Activated CD4-positive, alpha-beta T cell treated with anti-CD3 and anti-CD28 coated beads, Interleukin-2, amount 50 U/mL, for 24 hours (primary cell): ENCODE measurements around the gene CLUH.

Experiments
- DNase-seq, 2 donors: peaks; one replicate each; pipeline ENCODE4 v3.0.0-alpha.2; 2020; ENCODE audit warnings: low read depth in 1 of 2, low spot score in 1 of 2

Gene CLUH

DNA sequence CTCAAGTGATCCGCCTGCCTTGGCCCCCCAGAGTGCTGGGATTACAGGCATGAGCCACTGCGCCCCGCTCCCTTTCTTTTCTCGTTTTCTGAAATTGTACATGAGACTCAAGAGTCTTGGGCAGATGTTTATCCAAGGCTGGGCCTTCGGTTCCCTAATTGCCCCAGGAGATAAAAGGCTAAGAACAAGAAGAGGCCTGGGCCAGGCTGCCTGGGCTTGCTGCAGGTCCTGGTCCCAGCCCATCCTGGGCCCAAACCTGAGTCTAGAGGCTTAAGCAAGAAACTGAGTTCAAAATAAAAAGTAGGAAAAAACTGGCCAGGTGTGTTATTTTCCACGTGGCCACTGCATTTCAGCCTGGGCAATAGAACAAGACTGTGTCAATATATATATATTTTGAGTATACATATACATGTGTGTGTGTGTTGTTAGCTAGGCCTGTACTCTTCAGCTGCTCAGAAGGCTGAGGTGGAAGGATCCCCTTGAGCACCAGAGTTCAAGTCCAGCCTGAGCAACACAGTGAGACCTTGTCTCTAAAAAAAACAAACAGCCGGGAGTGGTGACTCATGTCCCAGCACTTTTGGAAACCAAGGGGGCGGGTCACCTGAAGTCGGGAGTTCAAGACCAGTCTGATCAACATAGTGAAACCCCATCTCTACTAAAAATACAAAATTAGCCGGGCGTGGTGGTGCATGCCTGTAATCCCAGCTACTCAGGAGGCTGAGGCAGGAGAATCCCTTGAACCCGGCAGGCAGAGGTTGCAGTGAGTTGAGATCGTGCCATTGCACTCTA lies 6.8 kb upstream of the CLUH start:
- DNase-seq: no peak

GRCh38 chr17:2716649-2717048 lies 5.1 kb upstream of the CLUH start:
- no peak for DNase-seq

- DNase-seq: no peak
These were observed 2.3 kb upstream of the CLUH start for GRCh38 chr17:2713881-2714280.

DNA sequence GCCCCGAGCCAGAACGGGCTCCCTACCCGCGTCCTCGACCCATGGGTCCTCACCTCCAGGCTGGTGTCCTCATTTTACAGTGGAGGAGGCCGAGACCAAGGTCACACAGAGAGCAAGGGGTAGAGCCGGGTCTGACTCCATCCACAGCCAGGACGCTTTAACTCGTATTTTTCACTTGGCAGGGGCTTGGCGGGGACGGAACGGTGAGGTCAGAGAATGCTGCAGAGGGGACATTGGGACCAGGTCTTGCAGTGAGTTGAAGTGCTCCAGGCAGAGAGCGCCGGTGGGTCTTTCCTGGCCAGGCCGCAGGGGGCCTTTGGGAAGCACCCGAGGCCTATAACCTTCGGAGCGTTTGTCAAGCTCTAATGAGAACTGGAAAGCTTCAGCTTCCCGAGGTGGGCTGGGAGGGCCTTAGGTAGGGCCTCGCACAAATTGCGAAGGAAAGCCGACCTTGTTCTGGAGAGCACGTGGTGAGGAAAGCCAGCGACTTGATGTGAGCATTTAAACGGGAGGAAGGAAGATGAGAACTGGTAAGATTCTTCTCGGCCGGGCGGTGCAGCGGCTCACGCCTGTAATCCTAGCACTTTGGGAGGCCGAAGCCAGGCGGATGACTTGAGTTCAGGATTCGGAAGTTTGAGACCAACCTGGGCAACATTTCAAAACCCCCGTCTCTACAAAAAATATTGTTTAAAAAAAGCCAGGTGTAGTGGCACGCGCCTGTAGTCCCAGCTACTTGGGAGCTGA lies 908 bp upstream of the CLUH start:
- DNase-seq: no peak

- no peak for DNase-seq
These were observed 559 bp downstream of the CLUH start for GRCh38 chr17:2710803-2711607.

- no peak for DNase-seq
These were observed 1.3 kb downstream of the CLUH start for GRCh38 chr17:2710071-2710802.

- no peak for DNase-seq
These were observed 2.3 kb downstream of the CLUH start for GRCh38 chr17:2709183-2709661.

DNA sequence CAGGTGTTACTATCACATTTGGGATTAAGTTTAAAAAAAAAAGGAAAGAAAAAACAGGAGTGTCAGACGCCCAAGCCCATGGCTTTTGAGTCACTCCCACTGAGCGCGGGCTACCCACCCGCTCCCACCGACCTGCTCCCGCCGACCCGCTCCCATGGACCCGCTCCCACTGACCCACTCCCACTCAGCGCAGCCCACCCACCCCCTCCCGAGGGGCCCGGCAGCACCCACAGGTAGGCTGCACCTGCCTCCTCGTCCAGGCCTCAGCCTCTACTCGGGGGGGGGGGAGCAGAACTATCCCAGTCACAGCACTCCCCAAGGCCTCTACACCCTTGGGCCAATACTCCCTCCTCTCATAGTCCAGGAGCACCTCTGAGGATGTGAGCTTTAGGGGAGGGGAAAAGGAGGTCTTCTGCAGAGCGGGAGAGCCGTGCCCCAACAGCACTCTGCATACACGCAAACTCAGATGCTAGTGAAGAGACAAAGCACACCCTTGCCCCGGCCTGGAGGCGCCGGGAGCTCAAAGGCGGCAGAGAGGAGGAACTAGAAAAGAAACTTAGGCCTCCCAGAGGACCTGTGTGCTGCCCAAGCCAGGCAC lies 2.9 kb downstream of the CLUH start:
- no peak for DNase-seq

GRCh38 chr17:2707721-2708584 lies 3.6 kb downstream of the CLUH start:
- no peak for DNase-seq

GRCh38 chr17:2706911-2707510 lies 4.6 kb downstream of the CLUH start:
- no peak for DNase-seq

DNA sequence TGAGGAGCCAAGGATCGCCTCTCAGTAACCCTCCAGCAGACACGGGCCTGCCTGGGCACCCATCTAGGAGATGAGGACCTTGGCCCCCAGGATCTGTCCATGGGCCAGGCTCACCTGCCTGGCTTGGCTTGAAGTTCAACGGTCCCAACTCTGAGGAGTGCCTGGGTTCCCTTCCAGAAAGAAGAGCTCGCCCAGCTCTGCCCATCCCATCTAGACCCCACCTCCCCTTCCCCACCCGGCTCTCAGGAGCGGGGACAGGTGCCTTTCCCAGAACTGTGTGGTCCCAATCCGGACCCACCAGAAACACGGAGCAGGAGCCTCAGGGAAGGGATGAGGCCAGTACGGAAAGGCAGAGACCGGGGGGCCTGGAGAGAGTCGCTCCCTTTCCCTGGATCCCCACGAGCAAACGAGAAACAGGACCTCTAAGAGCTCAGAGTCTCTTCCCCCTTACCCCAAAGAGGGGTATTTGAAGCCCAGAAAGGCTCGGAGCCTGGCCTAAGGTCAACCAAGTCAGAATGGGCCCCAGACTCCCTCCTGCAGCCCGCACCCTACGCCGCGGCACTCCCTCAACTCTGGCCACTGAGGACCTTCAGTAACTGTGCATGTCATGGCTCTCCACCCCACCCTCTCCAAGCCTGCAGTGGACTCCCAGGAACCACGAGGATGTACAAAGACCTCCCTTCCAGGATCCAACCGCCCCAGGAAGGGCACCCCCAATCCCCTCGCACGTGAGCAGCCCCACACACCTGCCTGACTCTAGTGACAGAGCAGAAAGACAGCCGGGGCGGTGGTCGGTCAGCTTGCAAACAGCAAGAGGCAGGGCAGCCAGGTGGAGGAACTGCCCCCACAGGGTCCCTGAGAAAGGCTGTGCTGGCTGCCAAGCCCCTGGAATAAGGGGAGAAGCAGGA lies 5.4 kb downstream of the CLUH start:
- no peak for DNase-seq

DNA sequence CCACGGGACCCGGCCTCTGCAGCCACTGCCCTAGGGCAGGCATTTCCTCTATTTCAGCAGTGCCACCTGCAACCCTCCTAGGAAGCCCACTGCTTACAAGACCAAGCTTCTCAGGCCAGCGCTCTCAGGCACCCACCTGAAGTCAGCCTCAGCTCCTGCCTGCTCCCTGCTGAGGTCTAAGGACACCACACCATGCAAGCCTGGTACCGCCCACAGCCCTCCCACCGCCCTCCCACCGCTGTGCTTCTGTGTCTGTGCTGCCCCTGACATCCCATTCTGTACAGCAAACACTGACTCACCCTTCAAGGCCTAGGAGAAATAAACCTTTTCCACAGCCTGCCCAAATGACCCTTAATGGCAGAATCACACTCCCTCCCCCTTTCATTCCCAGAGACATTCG lies 6.3 kb downstream of the CLUH start:
- DNase-seq: no peak

- no peak for DNase-seq
These were observed 6.7 kb downstream of the CLUH start for GRCh38 chr17:2704890-2705248.

GRCh38 chr17:2704031-2704889 lies 7.3 kb downstream of the CLUH start:
- no peak for DNase-seq

DNA sequence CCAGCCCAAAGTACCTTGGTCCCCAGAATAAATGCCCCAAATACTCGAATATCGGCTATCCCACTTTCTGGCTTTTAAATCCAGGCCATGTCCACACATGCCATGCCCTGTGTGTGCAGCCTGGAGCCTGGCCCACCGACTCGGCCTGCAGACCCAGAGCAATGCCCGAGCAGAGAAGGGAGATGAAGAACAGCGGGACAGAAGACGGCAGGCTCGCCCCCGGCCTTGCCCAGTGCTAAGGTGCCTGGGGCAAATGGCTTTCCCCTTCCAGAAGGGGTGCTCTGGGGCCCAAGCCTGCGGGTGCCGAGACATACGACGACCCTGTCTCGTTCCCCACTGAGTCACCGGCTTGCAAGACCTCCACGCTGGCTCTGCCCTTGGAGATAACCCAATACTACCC lies 8.0 kb downstream of the CLUH start:
- DNase-seq: no peak

DNA sequence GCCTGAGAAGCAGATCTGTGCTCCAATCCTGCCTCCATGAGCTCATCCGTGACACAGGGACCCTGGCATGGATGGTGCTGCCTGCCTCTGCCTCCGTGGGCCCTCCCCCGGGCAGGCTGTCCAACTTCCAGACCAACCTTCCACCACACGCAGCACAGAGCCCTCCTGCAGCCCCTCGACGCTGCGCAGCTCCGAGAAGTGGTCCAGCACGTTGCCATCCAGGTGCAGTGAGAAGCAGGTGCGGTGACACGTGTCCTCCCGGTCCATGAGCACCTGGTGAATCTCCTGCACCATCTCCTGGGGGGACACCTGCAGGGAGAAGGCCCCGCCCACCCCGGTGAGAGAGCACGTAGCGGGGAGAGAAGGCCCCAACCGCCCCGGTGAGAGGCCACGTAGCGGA lies 8.4 kb downstream of the CLUH start:
- DNase-seq: no peak

GRCh38 chr17:2701996-2702741 lies 9.4 kb downstream of the CLUH start:
- DNase-seq: no peak
